NCI-H187 treated with DMSO at 0.1 percent for 48 hours (cell line): ENCODE results near the gene HECTD1.
"Not testable (repeated sequence)": the region's sequence is repeated elsewhere in the genome, so short reads cannot be mapped to it uniquely, and the experiment has no call there.

Experiments
- DNase-seq: peaks from one replicate; lab custom pipeline; 2025; lab: John Stamatoyannopoulos, UW

The HECTD1 gene

GRCh38 chr14:31194661-31195060 is 12.9 kb downstream of the HECTD1 start:
- DNase-seq, result no peak

- DNase-seq, result no peak
Measured at GRCh38 chr14:31194095-31194494, 13.5 kb downstream of the HECTD1 start.

- not testable (repeated sequence) for DNase-seq
Measured at GRCh38 chr14:31192544-31192943, 15.0 kb downstream of the HECTD1 start.

- DNase-seq, result no peak
Measured at GRCh38 chr14:31190717-31191263, 16.8 kb downstream of the HECTD1 start.

GRCh38 chr14:31190219-31190603 is 17.4 kb downstream of the HECTD1 start:
- DNase-seq, result no peak

- DNase-seq, result no peak
Measured at GRCh38 chr14:31189346-31190218, 18.0 kb downstream of the HECTD1 start.

- no peak for DNase-seq
Measured at GRCh38 chr14:31188744-31189143, 18.8 kb downstream of the HECTD1 start.

- DNase-seq, result not testable (repeated sequence)
Measured at GRCh38 chr14:31182016-31182415, 25.6 kb downstream of the HECTD1 start.

GRCh38 chr14:31181271-31181670 is 26.3 kb downstream of the HECTD1 start:
- DNase-seq, result no peak

GRCh38 chr14:31180299-31181051 is 27.1 kb downstream of the HECTD1 start:
- no peak for DNase-seq

GRCh38 chr14:31174433-31174832 is 33.2 kb downstream of the HECTD1 start:
- DNase-seq, result no peak

- DNase-seq, result no peak
Measured at GRCh38 chr14:31173120-31173837, 34.3 kb downstream of the HECTD1 start.

GRCh38 chr14:31172084-31172483 is 35.5 kb downstream of the HECTD1 start:
- no peak for DNase-seq

GRCh38 chr14:31170411-31170810 is 37.2 kb downstream of the HECTD1 start:
- no peak for DNase-seq

- no peak for DNase-seq
Measured at GRCh38 chr14:31169877-31170276, 37.7 kb downstream of the HECTD1 start.

- no peak for DNase-seq
Measured at GRCh38 chr14:31167032-31167431, 40.6 kb downstream of the HECTD1 start.

- no peak for DNase-seq
Measured at GRCh38 chr14:31166271-31166561, 41.4 kb downstream of the HECTD1 start.

- no peak for DNase-seq
Measured at GRCh38 chr14:31164115-31164514, 43.5 kb downstream of the HECTD1 start.

- no peak for DNase-seq
Measured at GRCh38 chr14:31162910-31163649, 44.5 kb downstream of the HECTD1 start.

- no peak for DNase-seq
Measured at GRCh38 chr14:31161274-31161673, 46.3 kb downstream of the HECTD1 start.

GRCh38 chr14:31159682-31160296 is 47.8 kb downstream of the HECTD1 start:
- DNase-seq, result no peak
